ENCODE measurements around the gene FKBP14. TPM values are rescaled to one million over a fixed set of nuclear protein-coding genes. Genes with fewer than 3 reads are reported as not detected.
A peak's percentile ranks its signal among the peaks of the same experiment; 100 is the strongest.

FKBP14 gene
- total RNA-seq, 1 donor from 2014 or later, result 9.8 TPM

GRCh38 chr7:30034501-30034900 lies 8.0 kb upstream of the FKBP14 start:
- no peak for DNase-seq (ENCODE audit: low read depth in 2 of 2)

GRCh38 chr7:30032310-30033125 lies 6.0 kb upstream of the FKBP14 start:
- peak in 1 of 2 donors; percentile 56 for DNase-seq (ENCODE audit: low read depth in 2 of 2)

- DNase-seq (ENCODE audit: low read depth in 2 of 2), result no peak
Observed at GRCh38 chr7:30029696-30030095, 3.2 kb upstream of the FKBP14 start.

- DNase-seq (ENCODE audit: low read depth in 2 of 2), result peak in 1 of 2 donors; percentile 13
Observed at GRCh38 chr7:30028749-30029635, 2.5 kb upstream of the FKBP14 start.

GRCh38 chr7:30028216-30028748 lies 1.8 kb upstream of the FKBP14 start, which contains the start of gene PLEKHA8:
PLEKHA8 (plus strand) TSS chr7:30028412; CDS start chr7:30028763, 351 bp downstream.
- DNase-seq (ENCODE audit: low read depth in 2 of 2), result peak; percentile 54 to 85

- no peak for DNase-seq (ENCODE audit: low read depth in 2 of 2)
Observed at GRCh38 chr7:30027740-30028215, 1.3 kb upstream of the FKBP14 start.

GRCh38 chr7:30027065-30027456 lies 559 bp upstream of the FKBP14 start:
- DNase-seq (ENCODE audit: low read depth in 2 of 2), result peak in 1 of 2 donors; percentile 69

GRCh38 chr7:30023524-30023923 lies 3.0 kb downstream of the FKBP14 start:
- DNase-seq (ENCODE audit: low read depth in 2 of 2), result no peak

- no peak for DNase-seq (ENCODE audit: low read depth in 2 of 2)
Observed at GRCh38 chr7:30022991-30023390, 3.5 kb downstream of the FKBP14 start.

- DNase-seq (ENCODE audit: low read depth in 2 of 2), result no peak
Observed at GRCh38 chr7:30020535-30020934, 6.0 kb downstream of the FKBP14 start.

GRCh38 chr7:30019960-30020359 lies 6.5 kb downstream of the FKBP14 start:
- peak in 1 of 2 donors; percentile 7 for DNase-seq (ENCODE audit: low read depth in 2 of 2)

GRCh38 chr7:30019387-30019786 lies 7.1 kb downstream of the FKBP14 start:
- no peak for DNase-seq (ENCODE audit: low read depth in 2 of 2)

GRCh38 chr7:30018451-30018850 lies 8.1 kb downstream of the FKBP14 start:
- DNase-seq (ENCODE audit: low read depth in 2 of 2), result no peak

GRCh38 chr7:30012757-30013156 lies 13.7 kb downstream of the FKBP14 start:
- DNase-seq (ENCODE audit: low read depth in 2 of 2), result no peak

- no peak for DNase-seq (ENCODE audit: low read depth in 2 of 2)
Observed at GRCh38 chr7:30010021-30010420, 16.5 kb downstream of the FKBP14 start.

GRCh38 chr7:30005464-30005863 lies 21.0 kb downstream of the FKBP14 start:
- DNase-seq (ENCODE audit: low read depth in 2 of 2), result no peak

- DNase-seq (ENCODE audit: low read depth in 2 of 2), result no peak
Observed at GRCh38 chr7:30003098-30003497, 23.4 kb downstream of the FKBP14 start.

- no peak for DNase-seq (ENCODE audit: low read depth in 2 of 2)
Observed at GRCh38 chr7:30001998-30002397, 24.5 kb downstream of the FKBP14 start.

GRCh38 chr7:29998489-29998888 lies 28.0 kb downstream of the FKBP14 start:
- DNase-seq (ENCODE audit: low read depth in 2 of 2), result no peak

- DNase-seq (ENCODE audit: low read depth in 2 of 2), result no peak
Observed at GRCh38 chr7:29996321-29996720, 30.2 kb downstream of the FKBP14 start.

- DNase-seq (ENCODE audit: low read depth in 2 of 2), result no peak
Observed at GRCh38 chr7:29995652-29996051, 30.9 kb downstream of the FKBP14 start.

GRCh38 chr7:29993140-29993539 lies 33.4 kb downstream of the FKBP14 start:
- DNase-seq (ENCODE audit: low read depth in 2 of 2), result no peak
